Measurements from ENCODE around the gene SCRN1.
"Not testable (repeated sequence)": the region's sequence is repeated elsewhere in the genome, so short reads cannot be mapped to it uniquely, and the experiment has no call there.

SCRN1 gene

DNA sequence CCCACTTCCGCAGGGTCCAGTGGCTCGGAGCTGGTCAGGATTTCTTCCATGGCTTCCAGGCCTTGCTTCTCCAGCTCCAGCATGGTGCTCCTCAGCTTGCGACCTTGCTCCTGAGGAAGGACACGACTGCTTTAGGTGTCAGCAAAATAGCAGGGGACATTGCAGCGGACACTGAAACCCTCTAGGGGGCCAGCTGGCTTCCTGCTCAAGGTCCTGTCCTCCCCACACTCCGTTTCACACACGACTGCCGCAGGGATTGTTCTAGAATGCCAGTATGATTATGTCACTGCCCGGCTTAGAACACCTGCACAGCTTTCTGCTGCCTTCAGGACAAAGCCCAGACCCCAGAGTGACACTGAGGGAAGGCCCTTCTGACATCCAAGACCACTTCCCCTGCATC, 65.6 kb downstream of the SCRN1 start:
- DNase-seq, result no peak

GRCh38 chr7:29922921-29923700, 66.5 kb downstream of the SCRN1 start:
- DNase-seq, result no peak

- no peak for DNase-seq
Observed at GRCh38 chr7:29921404-29922010, 68.1 kb downstream of the SCRN1 start.

DNA sequence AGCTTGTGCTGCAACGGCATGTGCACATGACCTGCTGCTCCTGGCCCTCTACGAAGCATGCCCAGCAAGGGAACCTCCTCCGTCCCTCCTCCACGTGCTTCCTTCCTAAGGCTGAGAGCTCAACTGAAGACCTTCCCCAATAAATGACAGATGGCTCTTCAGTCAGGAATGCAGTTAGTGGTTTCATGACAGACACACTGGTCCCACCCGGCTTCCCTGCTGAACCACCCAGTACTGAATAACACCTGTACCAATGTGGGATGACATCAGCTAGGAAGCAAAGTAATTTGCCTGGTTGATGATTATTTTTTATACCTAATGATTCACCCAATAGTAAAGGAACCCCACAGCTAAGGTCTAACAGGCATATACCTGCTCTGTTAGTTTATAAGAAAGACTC, 69.1 kb downstream of the SCRN1 start:
- no peak for DNase-seq

DNA sequence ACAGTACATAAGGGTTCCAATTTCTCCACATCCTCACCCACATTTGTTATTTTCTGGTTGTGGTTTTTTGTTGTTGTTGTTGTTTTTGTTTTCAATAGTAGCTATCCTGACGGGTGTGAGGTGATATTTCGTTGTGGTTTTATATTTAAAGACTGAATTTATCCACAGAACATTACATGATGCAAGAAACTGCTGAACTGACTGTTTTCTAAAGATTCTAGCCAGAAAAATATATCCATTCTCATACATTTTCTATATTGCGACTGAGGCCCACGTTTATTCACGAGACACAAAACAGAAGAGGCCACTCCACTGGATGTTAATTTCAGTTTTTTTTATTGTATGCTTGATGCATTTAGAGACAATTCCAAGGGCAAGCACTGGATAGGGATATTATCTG, 69.8 kb downstream of the SCRN1 start:
- DNase-seq, result no peak

DNA sequence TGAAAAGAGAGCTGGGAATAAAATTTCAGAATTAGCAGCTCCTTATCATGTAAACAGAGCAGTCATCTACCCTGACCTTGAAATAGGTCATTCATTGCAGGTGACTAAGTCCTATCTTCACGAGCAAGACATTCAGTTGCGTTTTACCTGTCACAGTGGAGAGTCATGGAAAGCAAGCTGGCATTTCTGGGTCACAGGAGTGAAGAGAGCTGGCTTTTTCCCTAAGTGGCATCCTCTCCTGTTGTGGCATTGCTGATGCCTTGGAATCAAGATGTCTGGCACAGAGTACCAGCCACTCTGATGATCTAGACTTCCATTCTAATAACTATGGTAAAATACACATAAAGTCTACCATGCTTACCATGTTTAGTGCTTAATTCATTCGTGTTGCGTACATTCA, 70.8 kb downstream of the SCRN1 start:
- no peak for DNase-seq

DNA sequence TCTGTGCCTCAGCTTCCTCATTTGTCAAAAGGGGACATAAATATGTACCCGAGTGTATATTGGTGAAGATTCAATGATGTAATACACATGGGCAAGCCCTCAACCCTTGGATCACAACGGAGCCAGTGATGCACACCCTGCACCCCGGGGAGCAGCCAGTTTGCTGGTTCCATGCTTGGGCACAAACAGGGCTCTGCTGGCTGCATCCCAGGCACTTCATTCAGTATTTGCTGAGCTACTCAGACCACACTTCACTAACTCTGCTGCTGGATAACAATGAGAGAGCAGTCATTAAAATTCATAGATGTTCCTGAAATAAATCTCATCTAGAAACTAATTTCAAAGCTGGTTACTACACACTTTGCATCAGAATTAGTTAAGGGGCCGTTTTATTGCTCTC, 72.0 kb downstream of the SCRN1 start:
- DNase-seq, result no peak

- DNase-seq, result no peak
Observed at GRCh38 chr7:29915481-29916215, 74.0 kb downstream of the SCRN1 start.

GRCh38 chr7:29914180-29914579, 75.4 kb downstream of the SCRN1 start:
- DNase-seq, result no peak

- no peak for DNase-seq
Observed at GRCh38 chr7:29906200-29907022, 83.2 kb downstream of the SCRN1 start.

GRCh38 chr7:29900745-29901144, 88.9 kb downstream of the SCRN1 start:
- DNase-seq, result no peak

GRCh38 chr7:29898301-29898700, 91.3 kb downstream of the SCRN1 start:
- no peak for DNase-seq

DNA sequence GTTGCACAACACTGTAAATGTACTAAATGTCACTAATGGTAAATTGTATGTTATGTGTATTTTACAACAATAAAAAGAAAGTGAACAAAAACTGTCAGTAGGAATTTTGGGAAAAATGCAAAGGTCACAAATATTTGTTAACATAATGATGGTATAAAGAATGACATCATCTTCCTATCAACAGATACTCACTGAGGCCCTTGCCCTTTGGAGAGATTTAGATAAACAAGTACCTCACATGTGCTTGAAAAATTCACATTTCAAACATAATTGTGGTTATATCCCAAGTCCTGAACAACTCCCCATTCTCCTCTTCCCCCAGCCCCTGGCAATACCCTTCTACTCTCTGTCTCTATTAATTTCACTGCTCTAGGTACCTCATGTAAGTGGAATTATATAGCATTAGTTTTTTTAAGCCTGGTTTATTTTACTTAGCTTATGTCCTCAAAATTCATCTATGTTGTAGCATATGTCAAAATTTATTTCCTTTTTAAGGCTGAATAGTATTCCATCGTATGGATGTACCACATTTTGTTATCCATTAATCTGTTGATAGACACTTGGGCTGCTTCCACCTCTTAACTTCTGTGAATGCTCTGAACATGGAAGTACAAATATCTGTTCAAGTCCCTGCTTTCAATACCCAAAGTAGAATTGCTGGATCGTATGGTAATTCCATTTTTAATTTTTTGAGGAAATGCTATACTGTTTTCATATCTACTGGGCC, 92.8 kb downstream of the SCRN1 start:
- no peak for DNase-seq

DNA sequence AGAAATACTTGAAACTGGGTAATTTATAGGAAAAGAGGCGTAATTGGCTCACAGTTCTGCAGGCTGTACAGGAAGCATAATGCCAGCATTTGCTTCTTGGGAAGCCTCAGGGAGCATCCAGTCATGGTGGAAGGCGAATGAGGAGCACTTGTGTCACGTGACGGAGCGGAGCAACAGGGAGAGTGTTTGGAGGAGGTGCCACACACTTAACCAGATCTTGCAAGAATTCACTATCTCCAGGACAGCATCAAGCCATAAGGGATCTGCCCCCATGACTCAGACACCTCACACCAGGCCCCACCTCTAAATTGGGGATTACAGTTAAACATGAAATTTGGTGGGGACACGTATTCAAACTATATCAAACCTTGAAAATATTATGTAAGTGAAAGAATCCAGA, 94.0 kb downstream of the SCRN1 start:
- no peak for DNase-seq

DNA sequence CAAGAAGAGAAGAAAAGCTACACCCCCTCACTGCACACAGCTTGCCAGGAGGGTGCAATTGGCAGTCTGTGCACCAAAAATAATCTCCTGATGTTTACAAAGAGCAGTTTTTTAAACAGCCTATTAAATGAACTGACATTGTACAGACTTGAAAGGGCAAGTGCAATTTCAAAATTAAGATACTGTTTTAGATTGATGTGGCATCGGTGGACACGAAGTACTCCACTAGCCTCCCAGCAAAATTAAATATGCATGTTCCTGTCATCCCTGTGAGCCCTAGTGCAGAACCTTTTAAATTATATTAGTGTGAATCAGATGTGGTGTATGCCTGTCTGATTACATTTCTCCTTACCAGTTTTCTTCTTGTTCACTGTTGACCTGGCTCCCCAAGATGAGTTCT, 95.3 kb downstream of the SCRN1 start:
- DNase-seq, result no peak

DNA sequence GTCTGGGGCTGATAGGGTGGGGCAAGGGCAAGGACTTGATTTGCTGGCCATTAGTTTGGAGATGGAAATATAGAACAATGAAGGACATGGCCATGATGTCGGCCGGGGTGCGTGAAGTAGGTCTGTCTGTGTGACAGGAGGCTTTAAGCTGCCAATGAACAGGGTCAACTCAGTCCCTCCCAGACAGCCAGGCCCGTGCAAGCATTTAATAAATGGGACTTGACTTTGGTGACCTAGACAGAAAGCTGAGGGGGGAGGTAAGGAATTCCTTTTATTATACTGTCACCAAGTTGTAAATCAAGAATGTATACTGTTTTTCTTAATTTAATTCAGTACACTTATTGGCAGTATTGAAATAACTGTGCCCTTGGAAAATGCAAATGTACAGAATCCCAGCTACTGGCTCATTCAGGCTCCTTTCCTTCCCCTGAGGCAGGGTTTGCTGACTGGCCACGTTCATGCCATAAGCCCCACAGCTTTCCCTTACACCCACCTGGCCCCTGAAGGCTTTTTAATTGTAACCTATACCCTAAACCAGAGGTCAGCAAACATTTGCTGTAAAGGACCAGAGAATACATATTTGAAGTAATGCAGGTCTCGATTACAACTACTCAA, 96.1 kb downstream of the SCRN1 start:
- no peak for DNase-seq

GRCh38 chr7:29892231-29892630, 97.4 kb downstream of the SCRN1 start:
- DNase-seq, result no peak

DNA sequence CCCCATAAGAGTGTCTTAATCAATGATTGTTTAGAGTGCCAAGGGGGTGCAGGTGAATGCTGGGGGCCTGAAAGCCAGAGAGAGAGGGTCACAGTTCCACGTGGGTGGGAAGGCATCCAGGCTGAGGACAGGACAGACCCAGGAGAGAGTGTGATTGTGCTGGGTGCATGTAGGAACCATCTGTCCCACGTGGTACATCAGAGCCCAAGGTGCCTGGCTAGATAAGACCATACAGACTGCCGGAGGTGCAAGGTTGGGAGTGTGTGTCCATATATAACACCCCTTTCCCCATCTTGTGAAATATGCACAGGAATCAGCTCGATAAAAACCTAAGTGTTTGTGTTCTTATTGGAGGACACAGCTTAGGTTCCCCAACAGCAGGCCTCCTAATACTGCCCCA, 97.8 kb downstream of the SCRN1 start:
- DNase-seq, result no peak

DNA sequence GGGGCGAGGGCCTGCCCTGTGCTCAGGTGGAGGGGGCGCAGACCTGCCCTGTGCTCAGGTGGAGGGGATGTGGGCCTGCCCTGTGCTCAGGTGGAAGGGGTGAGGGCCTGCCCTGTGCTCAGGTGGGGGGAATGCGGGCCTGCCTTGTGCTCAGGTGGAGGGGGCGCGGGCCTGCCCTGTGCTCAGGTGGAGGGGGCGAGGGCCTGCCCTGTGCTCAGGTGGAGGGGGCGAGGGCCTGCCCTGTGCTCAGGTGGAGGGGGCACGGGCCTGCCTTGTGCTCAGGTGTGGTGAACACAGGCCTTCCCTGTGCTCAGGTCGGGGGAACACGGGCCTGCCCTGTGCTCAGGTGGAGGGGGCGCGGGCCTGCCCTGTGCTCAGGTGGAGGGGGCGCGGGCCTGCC, 98.8 kb downstream of the SCRN1 start:
- not testable (repeated sequence) for DNase-seq

GRCh38 chr7:29890251-29890650, 99.3 kb downstream of the SCRN1 start:
- DNase-seq, result no peak

DNA sequence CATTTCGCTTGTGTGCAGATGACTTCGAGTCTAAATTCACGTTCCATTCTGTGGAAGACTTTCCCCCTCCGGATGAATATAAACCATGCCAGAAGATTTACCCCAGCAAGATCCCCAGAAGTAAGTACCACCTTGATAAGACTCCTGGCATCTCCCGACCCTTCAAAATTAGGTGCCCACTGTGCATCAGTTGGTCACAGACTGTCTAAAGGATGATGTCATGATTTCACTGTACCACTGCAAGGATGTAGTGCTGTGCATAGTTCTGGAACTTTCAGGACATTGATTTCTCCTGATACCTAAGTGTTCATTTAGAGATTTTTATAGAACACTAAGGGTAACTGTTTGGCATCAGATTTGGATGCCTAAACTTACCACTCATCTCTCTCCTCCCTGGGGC, 100.3 kb downstream of the SCRN1 start:
- DNase-seq, result no peak

DNA sequence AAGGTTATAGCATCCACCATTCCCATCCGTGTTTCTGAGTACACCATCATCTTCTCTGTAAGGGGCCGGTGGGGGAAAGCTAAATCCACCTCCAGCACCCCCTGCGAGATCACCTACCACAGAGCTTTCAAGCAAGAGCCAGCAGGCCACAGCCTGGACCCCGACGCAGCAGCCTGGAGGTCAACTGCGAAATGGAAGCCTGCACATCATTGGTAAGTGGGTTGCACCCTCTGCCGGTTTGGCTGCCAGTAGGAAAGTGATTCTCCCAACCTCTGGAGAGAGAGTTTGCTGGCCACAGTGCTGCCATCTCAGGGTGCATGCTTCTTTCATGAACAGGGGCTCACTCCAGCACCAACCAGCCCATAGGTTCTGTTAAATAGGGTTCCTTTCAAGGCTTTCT, 101.6 kb downstream of the SCRN1 start:
- no peak for DNase-seq

Data from activated effector memory CD4-positive, alpha-beta T cell treated with Interleukin-2 at 50 U/mL for 16 hours (primary cell).